Ishikawa (cell line): Measurements from ENCODE around the gene OTUD5.

Experiments used
- CEBPB ChIP-seq: IDR thresholded peaks from 2 replicates; pipeline ENCODE4 v1.6.1; 2012
- CREB1 ChIP-seq: IDR thresholded peaks from 2 replicates; pipeline ENCODE4 v1.6.1; 2012; ENCODE audit warnings: low read depth
- EGR1 ChIP-seq: IDR thresholded peaks from 2 replicates; pipeline ENCODE4 v1.6.1; 2012
- EP300 ChIP-seq: IDR thresholded peaks from 2 replicates; pipeline ENCODE4 v1.6.1; 2012; ENCODE audit warnings: borderline replicate concordance
- FOXM1 ChIP-seq: IDR thresholded peaks from 2 replicates; pipeline ENCODE4 v1.6.1; 2012; ENCODE audit warnings: low read depth, borderline replicate concordance
- MAX ChIP-seq: IDR thresholded peaks from 2 replicates; pipeline ENCODE4 v1.6.1; 2012
- NFIC ChIP-seq: IDR thresholded peaks from 2 replicates; pipeline ENCODE4 v1.6.1; 2012
- RAD21 ChIP-seq: IDR thresholded peaks from 2 replicates; pipeline ENCODE4 v1.6.1; 2012; ENCODE audit warnings: low read depth
- REST ChIP-seq: IDR thresholded peaks from 2 replicates; pipeline ENCODE4 v1.6.1; 2012; ENCODE audit warnings: low read depth, mild to moderate bottlenecking
- TAF1 ChIP-seq: IDR thresholded peaks from 2 replicates; pipeline ENCODE4 v1.6.1; 2012; ENCODE audit warnings: low read depth, mild to moderate bottlenecking
- TCF12 ChIP-seq: IDR thresholded peaks from 2 replicates; pipeline ENCODE4 v1.6.1; 2012; ENCODE audit warnings: low read depth
- TEAD4 ChIP-seq: IDR thresholded peaks from 2 replicates; pipeline ENCODE4 v1.6.1; 2012
- YY1 ChIP-seq: IDR thresholded peaks from 2 replicates; pipeline ENCODE4 v1.6.1; 2012; ENCODE audit warnings: low read depth
- ZBTB7A ChIP-seq: IDR thresholded peaks from 2 replicates; pipeline ENCODE4 v1.6.1; 2012; ENCODE audit warnings: low read depth
- TF ChIP-seq, protein P1 (sequence below): IDR thresholded peaks from 2 replicates; pipeline ENCODE4 v1.6.1; 2012

The OTUD5 gene

DNA sequence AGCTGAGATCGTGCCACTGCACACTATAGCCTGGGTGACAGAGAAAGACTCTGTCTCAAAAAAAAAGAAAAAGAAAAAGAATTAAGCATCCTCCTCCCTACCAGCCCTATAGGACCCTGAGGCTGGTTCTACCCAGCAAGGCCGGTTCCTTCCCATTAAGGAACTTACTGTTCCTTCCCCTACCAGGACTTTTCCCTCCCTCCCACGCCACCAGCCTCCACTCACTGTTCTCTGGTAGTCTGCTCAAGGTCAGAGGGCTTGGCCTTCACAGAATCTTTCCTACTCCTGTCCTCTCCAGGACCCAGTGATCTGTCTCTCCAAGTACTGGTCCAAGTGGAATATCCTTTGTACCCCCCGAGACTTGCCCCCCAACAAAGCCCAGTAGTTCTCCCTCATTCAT is 43.2 kb upstream of the OTUD5 start:
- TF ChIP-seq CREB1: no peak
- TF ChIP-seq MAX: no peak
- TF ChIP-seq EGR1: no peak
- TF ChIP-seq RAD21: no peak
- no peak for TF ChIP-seq TCF12
- no peak for TF ChIP-seq NFIC
- TF ChIP-seq TAF1: no peak
- TF ChIP-seq FOXM1: no peak
- no peak for TF ChIP-seq TEAD4
- no peak for TF ChIP-seq EP300
- TF ChIP-seq REST: no peak
- no peak for TF ChIP-seq ZBTB7A
- TF ChIP-seq, protein P1, sequence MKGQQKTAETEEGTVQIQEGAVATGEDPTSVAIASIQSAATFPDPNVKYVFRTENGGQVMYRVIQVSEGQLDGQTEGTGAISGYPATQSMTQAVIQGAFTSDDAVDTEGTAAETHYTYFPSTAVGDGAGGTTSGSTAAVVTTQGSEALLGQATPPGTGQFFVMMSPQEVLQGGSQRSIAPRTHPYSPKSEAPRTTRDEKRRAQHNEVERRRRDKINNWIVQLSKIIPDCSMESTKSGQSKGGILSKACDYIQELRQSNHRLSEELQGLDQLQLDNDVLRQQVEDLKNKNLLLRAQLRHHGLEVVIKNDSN: no peak
- TF ChIP-seq CEBPB: no peak

DNA sequence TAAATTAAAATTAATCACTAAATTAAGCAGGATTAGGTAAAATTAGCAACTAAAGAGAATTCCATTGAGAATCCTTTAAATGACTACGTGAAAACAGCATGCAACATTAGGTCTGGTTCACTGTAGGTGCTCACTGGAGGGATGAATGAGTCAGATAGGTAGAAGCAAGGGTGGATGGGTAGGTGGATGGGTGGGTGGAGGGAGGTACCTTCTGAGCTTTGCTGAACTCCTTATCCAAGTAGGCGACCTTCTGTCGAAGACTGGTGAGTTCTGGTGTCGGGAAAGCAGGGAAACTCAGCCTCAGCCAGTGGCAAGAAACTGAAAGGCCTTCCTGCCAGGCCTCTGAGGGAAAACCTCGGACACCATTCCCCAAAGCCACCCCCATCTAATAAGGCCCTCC is 41.6 kb upstream of the OTUD5 start:
- TF ChIP-seq REST (no peak), NFIC (no peak), TCF12 (no peak), CEBPB (no peak), TEAD4 (no peak), EP300 (no peak), CREB1 (no peak), YY1 (no peak), TAF1 (no peak), EGR1 (no peak), MAX (no peak), RAD21 (no peak), FOXM1 (no peak), ZBTB7A (no peak)
- TF ChIP-seq, protein P1: no peak

DNA sequence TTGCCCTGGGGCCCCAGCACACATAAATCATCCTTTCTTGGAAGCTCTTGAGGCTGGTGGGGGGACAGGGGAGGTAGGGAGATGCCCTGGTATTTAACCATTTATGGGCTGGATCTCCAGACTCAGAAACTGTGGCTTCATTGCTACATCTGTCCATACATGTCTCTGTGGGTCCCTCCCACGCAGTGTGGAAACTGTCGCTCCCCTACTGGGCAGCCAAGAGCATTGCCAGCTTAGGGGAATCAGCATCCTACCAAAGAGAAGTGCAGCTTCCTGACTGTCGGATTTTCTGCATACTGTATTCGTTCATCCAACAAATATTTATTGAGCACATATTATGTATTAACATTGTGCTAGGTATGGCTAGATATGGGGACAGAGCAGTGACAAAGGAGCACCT is 41.0 kb upstream of the OTUD5 start:
- TF ChIP-seq EP300: no peak
- no peak for TF ChIP-seq TCF12
- TF ChIP-seq TAF1: no peak
- TF ChIP-seq REST: no peak
- no peak for TF ChIP-seq NFIC
- TF ChIP-seq YY1: no peak
- no peak for TF ChIP-seq RAD21
- no peak for TF ChIP-seq MAX
- TF ChIP-seq EGR1: no peak
- TF ChIP-seq, protein P1: no peak
- TF ChIP-seq CEBPB: no peak
- TF ChIP-seq ZBTB7A: no peak
- TF ChIP-seq FOXM1: no peak
- TF ChIP-seq TEAD4: no peak
- TF ChIP-seq CREB1: no peak

GRCh38 chrX:48997865-48998264 is 40.5 kb upstream of the OTUD5 start:
- TF ChIP-seq YY1 (no peak), TEAD4 (no peak), CEBPB (no peak), EP300 (no peak)
